Chondrocyte (in vitro differentiated cells): ENCODE measurements around the gene CIROP. TPM values are rescaled to one million over a fixed set of nuclear protein-coding genes. Genes with fewer than 3 reads are reported as not detected.
A peak's percentile ranks its signal among the peaks of the same experiment; 100 is the strongest.

Source experiments
- DNase-seq: peaks from one replicate; pipeline ENCODE4 v3.0.0; 2021; ENCODE audit warnings: mixed read lengths, low spot score
- H3K27ac Mint-ChIP-seq: one replicate; pipeline ENCODE4 v1.8.0; 2021; ENCODE audit warnings: mild to moderate bottlenecking, moderate library complexity, mixed read lengths; ENCODE audit not compliant: unreplicated experiment
- H3K27me3 Mint-ChIP-seq: 2 replicates; pipeline ENCODE4 v1.8.0; 2021; ENCODE audit warnings: low read depth, mixed read lengths
- H3K36me3 Mint-ChIP-seq: 2 replicates; pipeline ENCODE4 v1.8.0; 2021; ENCODE audit warnings: low read depth, mixed read lengths
- H3K4me1 Mint-ChIP-seq: 2 replicates; pipeline ENCODE4 v1.8.0; 2021; ENCODE audit warnings: low read depth, mild to moderate bottlenecking, mixed read lengths
- H3K4me3 Mint-ChIP-seq: one replicate; pipeline ENCODE4 v1.8.0; 2021; ENCODE audit warnings: mild to moderate bottlenecking, moderate library complexity, mixed read lengths; ENCODE audit not compliant: unreplicated experiment
- H3K9me3 Mint-ChIP-seq: 2 replicates; pipeline ENCODE4 v1.8.0; 2021; ENCODE audit warnings: low read depth, mixed read lengths
- CTCF ChIP-seq: fragments of 200-600 bp; sonication (generic); IDR thresholded peaks from 2 replicates; pipeline ENCODE4 v1.5.0; 2021; ENCODE audit warnings: antibody characterized with exemption, mild to moderate bottlenecking, moderate library complexity
- total RNA-seq: library from RNA; stranded (reverse); gene quantifications from 3 replicates; pipeline ENCODE4 v1.2.1, GENCODE V29; 2021

Gene CIROP
- total RNA-seq, 1 donor from 2014 or later, result not detected

- peaks cover 36% of the 10 kb centered on the region for H3K4me1 Mint-ChIP-seq
- no peak for TF ChIP-seq CTCF
- no peak for DNase-seq
- H3K27ac Mint-ChIP-seq, result peak overlapping the region; percentile 92
- H3K4me3 Mint-ChIP-seq, result peak overlapping the region; percentile 25
- H3K36me3 Mint-ChIP-seq, result peaks cover 39% of the 10 kb centered on the region
- H3K27me3 Mint-ChIP-seq, result no peaks in the 10 kb centered on the region
- H3K9me3 Mint-ChIP-seq, result no peaks in the 10 kb centered on the region
These were observed 42.8 kb downstream of the CIROP start for GRCh38 chr14:23062002-23062401.

GRCh38 chr14:23060536-23061260, 44.1 kb downstream of the CIROP start:
- Mint-ChIP-seq H3K27ac (peak overlapping the region; percentile 36), H3K4me3 (no peak overlapping the region), H3K4me1 (peaks cover 45% of the 10 kb centered on the region), H3K9me3 (no peaks in the 10 kb centered on the region), H3K36me3 (peaks cover 34% of the 10 kb centered on the region), H3K27me3 (no peaks in the 10 kb centered on the region)
- no peak for DNase-seq
- no peak for TF ChIP-seq CTCF

GRCh38 chr14:23058654-23059504, 45.9 kb downstream of the CIROP start:
- H3K27ac Mint-ChIP-seq, result peak overlapping the region; percentile 86
- H3K9me3 Mint-ChIP-seq, result no peaks in the 10 kb centered on the region
- TF ChIP-seq CTCF, result no peak
- no peak overlapping the region for H3K4me3 Mint-ChIP-seq
- peaks cover 31% of the 10 kb centered on the region for H3K36me3 Mint-ChIP-seq
- peaks cover 44% of the 10 kb centered on the region for H3K4me1 Mint-ChIP-seq
- no peak for DNase-seq
- H3K27me3 Mint-ChIP-seq, result no peaks in the 10 kb centered on the region

GRCh38 chr14:23057757-23058653, 46.8 kb downstream of the CIROP start:
- no peaks in the 10 kb centered on the region for H3K9me3 Mint-ChIP-seq
- no peak for DNase-seq
- TF ChIP-seq CTCF, result peak; percentile 99
- H3K4me3 Mint-ChIP-seq, result peak overlapping the region; percentile 79
- H3K27me3 Mint-ChIP-seq, result no peaks in the 10 kb centered on the region
- peaks cover 24% of the 10 kb centered on the region for H3K36me3 Mint-ChIP-seq
- H3K4me1 Mint-ChIP-seq, result peaks cover 39% of the 10 kb centered on the region
- H3K27ac Mint-ChIP-seq, result peak overlapping the region; percentile 86
